Transverse colon (tissue), 3 donors: Measurements from ENCODE around the gene CGN.

Experiments used
- EP300 ChIP-seq: sonication (generic); formaldehyde crosslinking; IDR thresholded peaks from one replicate; pipeline ENCODE4 v1.6.1; 2017; ENCODE audit warnings: antibody characterized with exemption, low read depth
- POLR2A ChIP-seq: fragments of 450-650 bp; IDR thresholded peaks from one replicate; pipeline ENCODE4 v1.6.1; 2016; ENCODE audit warnings: antibody characterized with exemption, mild to moderate bottlenecking, moderate library complexity
- TF ChIP-seq, protein P1 (sequence below), 5 experiments: fragments of 200-600 bp in 3 of 5; fragments of 450-650 bp in 2 of 5; sonication (generic) in 3 of 5; IDR thresholded peaks; 1 replicate in 2 of 5; 2 replicates in 3 of 5; pipeline ENCODE4 v1.5.1; 2016 to 2017; ENCODE audit warnings: antibody characterized with exemption in 5 of 5, inconsistent platforms in 3 of 5, mild to moderate bottlenecking in 2 of 5, moderate library complexity in 1 of 5

DNA sequence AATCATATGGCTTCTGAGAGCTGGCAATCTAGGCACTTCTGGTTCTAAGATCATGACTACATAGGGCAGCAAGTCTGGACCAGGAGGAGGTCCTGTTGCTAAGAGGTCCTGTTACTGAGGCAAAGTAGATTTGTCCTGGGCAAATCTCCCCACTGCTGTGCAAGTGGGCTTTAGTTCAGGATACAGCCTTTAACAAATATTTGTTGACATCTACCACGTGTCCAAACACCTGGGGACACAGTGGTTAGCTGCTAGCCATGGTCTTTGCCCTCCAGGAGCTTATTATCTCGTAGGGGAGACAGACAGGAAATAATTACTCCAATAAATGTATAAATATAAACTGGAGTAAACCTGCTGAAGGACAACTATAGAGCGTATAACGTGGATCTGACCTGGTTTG, 3.2 kb downstream of the CGN start:
- TF ChIP-seq, protein P1, sequence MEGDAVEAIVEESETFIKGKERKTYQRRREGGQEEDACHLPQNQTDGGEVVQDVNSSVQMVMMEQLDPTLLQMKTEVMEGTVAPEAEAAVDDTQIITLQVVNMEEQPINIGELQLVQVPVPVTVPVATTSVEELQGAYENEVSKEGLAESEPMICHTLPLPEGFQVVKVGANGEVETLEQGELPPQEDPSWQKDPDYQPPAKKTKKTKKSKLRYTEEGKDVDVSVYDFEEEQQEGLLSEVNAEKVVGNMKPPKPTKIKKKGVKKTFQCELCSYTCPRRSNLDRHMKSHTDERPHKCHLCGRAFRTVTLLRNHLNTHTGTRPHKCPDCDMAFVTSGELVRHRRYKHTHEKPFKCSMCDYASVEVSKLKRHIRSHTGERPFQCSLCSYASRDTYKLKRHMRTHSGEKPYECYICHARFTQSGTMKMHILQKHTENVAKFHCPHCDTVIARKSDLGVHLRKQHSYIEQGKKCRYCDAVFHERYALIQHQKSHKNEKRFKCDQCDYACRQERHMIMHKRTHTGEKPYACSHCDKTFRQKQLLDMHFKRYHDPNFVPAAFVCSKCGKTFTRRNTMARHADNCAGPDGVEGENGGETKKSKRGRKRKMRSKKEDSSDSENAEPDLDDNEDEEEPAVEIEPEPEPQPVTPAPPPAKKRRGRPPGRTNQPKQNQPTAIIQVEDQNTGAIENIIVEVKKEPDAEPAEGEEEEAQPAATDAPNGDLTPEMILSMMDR (IDR thresholded peaks at IDR 0.05) = no peak
- TF ChIP-seq POLR2A (no peak), EP300 (no peak)
